Gastroesophageal sphincter (tissue), 3 donors: ENCODE data around the gene CD274.
"Not testable (repeated sequence)": the region's sequence is repeated elsewhere in the genome, so short reads cannot be mapped to it uniquely, and the experiment has no call there.

Experiments
- EP300 ChIP-seq: sonication (generic); formaldehyde crosslinking; IDR thresholded peaks from one replicate; pipeline ENCODE4 v1.6.1; 2017; ENCODE audit warnings: antibody characterized with exemption, mild to moderate bottlenecking
- POLR2A ChIP-seq, 2 donors: fragments of 450-650 bp; IDR thresholded peaks; one replicate each; pipeline ENCODE4 v1.6.1; 2017; ENCODE audit warnings: antibody characterized with exemption in 2 of 2, mild to moderate bottlenecking in 2 of 2, moderate library complexity in 1 of 2
- POLR2AphosphoS5 ChIP-seq: sonication (generic); formaldehyde crosslinking; IDR thresholded peaks from one replicate; pipeline ENCODE4 v1.6.1; 2017; ENCODE audit warnings: antibody characterized with exemption
- TF ChIP-seq, protein P1 (sequence below), 4 experiments: fragments of 200-600 bp in 2 of 4; fragments of 450-650 bp in 2 of 4; sonication (generic) in 1 of 4; IDR thresholded peaks; one replicate each; pipeline ENCODE4 v1.5.1; 2017 to 2019; ENCODE audit warnings: antibody characterized with exemption in 4 of 4, mild to moderate bottlenecking in 2 of 4, moderate library complexity in 2 of 4

DNA sequence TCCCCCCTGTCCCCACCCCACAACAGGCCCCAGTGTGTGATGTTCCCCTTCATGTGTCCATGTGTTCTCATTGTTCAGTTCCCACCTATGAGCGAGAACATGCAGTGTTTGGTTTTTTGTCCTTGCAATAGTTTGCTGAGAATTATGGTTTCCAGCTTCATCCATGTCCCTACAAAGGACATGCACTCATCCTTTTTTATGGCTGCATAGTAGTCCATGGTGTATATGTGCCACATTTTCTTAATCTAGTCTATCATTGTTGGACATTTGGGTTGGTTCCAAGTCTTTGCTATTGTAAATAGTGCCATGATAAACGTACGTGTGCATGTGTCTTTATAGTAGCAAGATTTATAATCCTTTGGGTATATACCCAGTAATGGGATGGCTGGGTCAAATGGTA, 44.4 kb downstream of the CD274 start:
- TF ChIP-seq, protein P1, sequence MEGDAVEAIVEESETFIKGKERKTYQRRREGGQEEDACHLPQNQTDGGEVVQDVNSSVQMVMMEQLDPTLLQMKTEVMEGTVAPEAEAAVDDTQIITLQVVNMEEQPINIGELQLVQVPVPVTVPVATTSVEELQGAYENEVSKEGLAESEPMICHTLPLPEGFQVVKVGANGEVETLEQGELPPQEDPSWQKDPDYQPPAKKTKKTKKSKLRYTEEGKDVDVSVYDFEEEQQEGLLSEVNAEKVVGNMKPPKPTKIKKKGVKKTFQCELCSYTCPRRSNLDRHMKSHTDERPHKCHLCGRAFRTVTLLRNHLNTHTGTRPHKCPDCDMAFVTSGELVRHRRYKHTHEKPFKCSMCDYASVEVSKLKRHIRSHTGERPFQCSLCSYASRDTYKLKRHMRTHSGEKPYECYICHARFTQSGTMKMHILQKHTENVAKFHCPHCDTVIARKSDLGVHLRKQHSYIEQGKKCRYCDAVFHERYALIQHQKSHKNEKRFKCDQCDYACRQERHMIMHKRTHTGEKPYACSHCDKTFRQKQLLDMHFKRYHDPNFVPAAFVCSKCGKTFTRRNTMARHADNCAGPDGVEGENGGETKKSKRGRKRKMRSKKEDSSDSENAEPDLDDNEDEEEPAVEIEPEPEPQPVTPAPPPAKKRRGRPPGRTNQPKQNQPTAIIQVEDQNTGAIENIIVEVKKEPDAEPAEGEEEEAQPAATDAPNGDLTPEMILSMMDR (IDR thresholded peaks at IDR 0.05): not testable (repeated sequence)
- TF ChIP-seq POLR2A (IDR thresholded peaks at IDR 0.05); EP300; POLR2AphosphoS5: not testable (repeated sequence)
